Measurements from ENCODE around the gene ASTN2.
"Not testable (repeated sequence)": the region's sequence is repeated elsewhere in the genome, so short reads cannot be mapped to it uniquely, and the experiment has no call there.

DNA sequence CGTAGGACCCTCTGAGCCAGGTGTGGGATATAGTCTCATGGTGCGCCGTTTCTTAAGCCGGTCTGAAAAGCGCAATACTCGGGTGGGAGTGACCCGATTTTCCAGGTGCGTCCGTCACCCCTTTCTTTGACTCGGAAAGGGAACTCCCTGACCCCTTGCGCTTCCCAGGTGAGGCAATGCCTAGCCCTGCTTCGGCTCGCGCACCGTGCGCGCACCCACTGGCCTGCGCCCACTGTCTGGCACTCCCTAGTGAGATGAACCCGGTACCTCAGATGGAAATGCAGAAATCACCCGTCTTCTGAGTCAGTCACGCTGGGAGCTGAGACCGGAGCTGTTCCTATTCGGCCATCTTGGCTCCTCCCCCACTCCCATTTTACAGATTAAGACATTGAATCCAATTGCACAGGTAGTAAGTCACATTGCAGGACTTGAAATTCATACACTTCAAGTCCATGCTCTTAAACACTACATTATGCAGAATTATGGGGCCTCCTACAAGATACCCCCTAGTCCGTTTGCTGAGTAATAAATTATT lies 343.1 kb downstream of the ASTN2 start:
- TF ChIP-seq POLR2AphosphoS5 (IDR thresholded peaks at IDR 0.05; ENCODE audit: low read depth); STAT1 (IDR thresholded peaks at IDR 0.05; ENCODE audit: unreplicated experiment); EZH2 (IDR thresholded peaks at IDR 0.05; ENCODE audit: low read depth, unreplicated experiment); REST (IDR thresholded peaks at IDR 0.05; ENCODE audit: unreplicated experiment); ZNF462 (CRISPR knock-in tag; IDR thresholded peaks at IDR 0.05); JUNB (IDR thresholded peaks at IDR 0.05; ENCODE audit: unreplicated experiment); EZH2phosphoT487 (IDR thresholded peaks at IDR 0.05; ENCODE audit: unreplicated experiment); CREB1 (CRISPR knock-in tag; IDR thresholded peaks at IDR 0.05; ENCODE audit: low read depth); NANOG (IDR thresholded peaks at IDR 0.05; ENCODE audit: borderline replicate concordance); ETS1 (IDR thresholded peaks at IDR 0.05): not testable (repeated sequence)
- TF ChIP-seq, protein P1, sequence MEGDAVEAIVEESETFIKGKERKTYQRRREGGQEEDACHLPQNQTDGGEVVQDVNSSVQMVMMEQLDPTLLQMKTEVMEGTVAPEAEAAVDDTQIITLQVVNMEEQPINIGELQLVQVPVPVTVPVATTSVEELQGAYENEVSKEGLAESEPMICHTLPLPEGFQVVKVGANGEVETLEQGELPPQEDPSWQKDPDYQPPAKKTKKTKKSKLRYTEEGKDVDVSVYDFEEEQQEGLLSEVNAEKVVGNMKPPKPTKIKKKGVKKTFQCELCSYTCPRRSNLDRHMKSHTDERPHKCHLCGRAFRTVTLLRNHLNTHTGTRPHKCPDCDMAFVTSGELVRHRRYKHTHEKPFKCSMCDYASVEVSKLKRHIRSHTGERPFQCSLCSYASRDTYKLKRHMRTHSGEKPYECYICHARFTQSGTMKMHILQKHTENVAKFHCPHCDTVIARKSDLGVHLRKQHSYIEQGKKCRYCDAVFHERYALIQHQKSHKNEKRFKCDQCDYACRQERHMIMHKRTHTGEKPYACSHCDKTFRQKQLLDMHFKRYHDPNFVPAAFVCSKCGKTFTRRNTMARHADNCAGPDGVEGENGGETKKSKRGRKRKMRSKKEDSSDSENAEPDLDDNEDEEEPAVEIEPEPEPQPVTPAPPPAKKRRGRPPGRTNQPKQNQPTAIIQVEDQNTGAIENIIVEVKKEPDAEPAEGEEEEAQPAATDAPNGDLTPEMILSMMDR (conservative IDR thresholded peaks at IDR 0.05; ENCODE audit: low read depth in 2 of 2), result not testable (repeated sequence)

Data from GM23338 (cell line).